ENCODE results near the gene TROAP. TPM values are rescaled to one million over a fixed set of nuclear protein-coding genes. Genes with fewer than 3 reads are reported as not detected.

Gene TROAP
- polyA plus RNA-seq, 3 donors: 0.05 TPM; not detected in 2

DNA sequence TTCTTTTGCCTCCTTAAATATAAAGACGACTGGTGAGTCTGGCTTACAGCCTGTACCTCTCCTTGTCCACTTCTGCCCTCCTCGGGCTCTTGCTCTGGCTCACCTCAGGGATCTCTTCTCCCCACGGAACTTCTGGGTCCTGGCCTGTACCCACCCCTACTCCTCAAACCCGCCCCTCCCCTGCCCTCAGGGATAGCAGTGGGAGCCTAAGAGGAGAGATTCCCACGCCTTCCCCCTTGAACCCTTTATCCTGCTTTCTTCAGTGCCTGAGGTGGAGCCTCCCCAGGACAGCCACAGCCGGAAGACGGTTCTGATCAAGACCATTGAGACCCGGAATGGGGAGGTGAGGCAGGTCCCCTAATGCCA lies 25.4 kb upstream of the TROAP start:
- Mint-ChIP-seq H3K27ac (no peak overlapping the region), H3K36me3 (peaks cover 0 to 8% of the 10 kb centered on the region in 2 donors), H3K4me3 (peak overlapping the region; percentile 16 to 83), H3K9me3 (peaks cover 0 to 22% (median 9%) of the 10 kb centered on the region in 7 donors), H3K4me1 (peaks cover 25% of the 10 kb centered on the region), H3K27me3 (ENCODE audit: low read depth in 3 of 3) (peaks cover 62 to 87% (median 70%) of the 10 kb centered on the region in 3 donors)
- peaks cover 37 to 72% of the 10 kb centered on the region in 2 donors for H3K27me3 ChIP-seq (ENCODE audit: control insufficient read depth in 2 of 2, insufficient read depth in 2 of 2, low read length in 2 of 2)
- H3K4me3 ChIP-seq (replicated peaks in 1 of 3; ENCODE audit: low read depth in 2 of 3, low read length in 3 of 3): peak overlapping the region in 1 of 3 experiments; percentile 60
- H3K36me3 ChIP-seq (replicated peaks in 1 of 2; ENCODE audit: control insufficient read depth in 1 of 2, insufficient read depth in 2 of 2, low read length in 2 of 2): no peaks in the 10 kb centered on the region
- H3K27ac ChIP-seq (ENCODE audit: low read depth in 1 of 2, low read length in 2 of 2): no peak overlapping the region
- H3K9me3 ChIP-seq (replicated peaks in 1 of 2; ENCODE audit: control insufficient read depth in 1 of 2, insufficient read depth in 1 of 2, low read length in 2 of 2): peaks cover 0 to 13% of the 10 kb centered on the region in 2 donors
- H3K9ac ChIP-seq (ENCODE audit: insufficient read depth, low read length, poor library complexity, severe bottlenecking): no peak overlapping the region
- intact Hi-C loops (cut with micrococcal nuclease): loop anchor here (10.0 kb wide), 1 partner anchor 217 kb away; no protein-coding TSS in a partner anchor
- no peak for TF ChIP-seq CTCF (IDR thresholded peaks at IDR 0.05)
- H3K4me2 ChIP-seq (replicated peaks; ENCODE audit: extremely low read depth, low read length, poor library complexity, severe bottlenecking): peak overlapping the region; percentile 61
- no peaks in the 10 kb centered on the region for H4K20me1 ChIP-seq (ENCODE audit: insufficient read depth, low read length)
- H3K79me2 ChIP-seq (ENCODE audit: insufficient read depth, low read length): no peaks in the 10 kb centered on the region
- no peak overlapping the region for H2AFZ ChIP-seq (ENCODE audit: insufficient read depth, low read depth, low read length, poor library complexity, severe bottlenecking)
- peaks cover 13 to 30% of the 10 kb centered on the region in 2 donors for H3K4me1 ChIP-seq (ENCODE audit: control insufficient read depth in 1 of 2, insufficient read depth in 2 of 2, low read length in 2 of 2)
- 20% methylated on average over 2 of the region's 8 CpGs for WGBS (ENCODE audit: insufficient coverage)
- DNase-seq: no peak

DNA sequence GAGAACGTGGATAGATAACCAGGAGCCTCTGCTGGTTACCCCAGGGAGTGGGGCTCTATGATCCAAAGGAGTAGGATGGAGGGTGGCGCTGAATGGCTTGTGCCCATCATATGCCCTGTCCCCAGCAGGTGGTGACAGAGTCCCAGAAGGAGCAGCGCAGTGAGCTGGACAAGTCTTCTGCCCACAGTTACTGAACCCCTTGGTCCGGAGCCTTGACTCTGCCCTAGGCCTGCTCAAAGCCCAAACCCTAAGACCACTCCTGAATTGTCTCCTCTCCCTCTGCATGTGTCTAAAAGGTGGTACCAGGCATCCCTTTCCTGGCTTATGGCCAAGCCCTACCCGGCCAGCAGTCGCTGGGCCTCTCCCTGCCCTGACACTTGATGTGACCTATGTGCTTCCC lies 24.9 kb upstream of the TROAP start:
- no peak overlapping the region for H2AFZ ChIP-seq (ENCODE audit: insufficient read depth, low read depth, low read length, poor library complexity, severe bottlenecking)
- peaks cover 0 to 13% of the 10 kb centered on the region in 2 donors for H3K9me3 ChIP-seq (replicated peaks in 1 of 2; ENCODE audit: control insufficient read depth in 1 of 2, insufficient read depth in 1 of 2, low read length in 2 of 2)
- H3K79me2 ChIP-seq (ENCODE audit: insufficient read depth, low read length): no peaks in the 10 kb centered on the region
- H3K9ac ChIP-seq (ENCODE audit: insufficient read depth, low read length, poor library complexity, severe bottlenecking): no peak overlapping the region
- H3K4me3 ChIP-seq (replicated peaks in 1 of 3; ENCODE audit: low read depth in 2 of 3, low read length in 3 of 3): no peak overlapping the region
- Mint-ChIP-seq H3K27me3 (ENCODE audit: low read depth in 3 of 3) (peaks cover 65 to 87% (median 72%) of the 10 kb centered on the region in 3 donors), H3K9me3 (peaks cover 0 to 22% (median 9%) of the 10 kb centered on the region in 7 donors), H3K4me1 (peaks cover 25% of the 10 kb centered on the region), H3K4me3 (peak overlapping the region in 1 of 2 donors; percentile 83), H3K27ac (no peak overlapping the region), H3K36me3 (peaks cover 0 to 8% of the 10 kb centered on the region in 2 donors)
- H3K27ac ChIP-seq (ENCODE audit: low read depth in 1 of 2, low read length in 2 of 2): no peak overlapping the region
- H3K4me1 ChIP-seq (ENCODE audit: control insufficient read depth in 1 of 2, insufficient read depth in 2 of 2, low read length in 2 of 2): peaks cover 13 to 30% of the 10 kb centered on the region in 2 donors
- no peaks in the 10 kb centered on the region for H3K36me3 ChIP-seq (replicated peaks in 1 of 2; ENCODE audit: control insufficient read depth in 1 of 2, insufficient read depth in 2 of 2, low read length in 2 of 2)
- no peak for DNase-seq
- intact Hi-C loops (cut with micrococcal nuclease): loop anchor here (10.0 kb wide), 1 partner anchor 217 kb away; no protein-coding TSS in a partner anchor
- WGBS (ENCODE audit: insufficient coverage): 34% methylated on average over 6 of the region's 6 CpGs
- peaks cover 37 to 72% of the 10 kb centered on the region in 2 donors for H3K27me3 ChIP-seq (ENCODE audit: control insufficient read depth in 2 of 2, insufficient read depth in 2 of 2, low read length in 2 of 2)
- H4K20me1 ChIP-seq (ENCODE audit: insufficient read depth, low read length): no peaks in the 10 kb centered on the region
- no peak overlapping the region for H3K4me2 ChIP-seq (replicated peaks; ENCODE audit: extremely low read depth, low read length, poor library complexity, severe bottlenecking)
- TF ChIP-seq CTCF (IDR thresholded peaks at IDR 0.05): no peak

Data from CD14-positive monocyte (primary cell).